Epithelial cell of proximal tubule (primary cell): ENCODE data around the gene CHD9. TPM values are rescaled to one million over a fixed set of nuclear protein-coding genes. Genes with fewer than 3 reads are reported as not detected.

ENCODE experiments used
- DNase-seq: peaks from one replicate; pipeline ENCODE4 v3.0.0-alpha.2; 2011; ENCODE audit warnings: low read depth
- H3K4me3 ChIP-seq: 2 replicates; pipeline ENCODE4 v1.5.1; 2011; ENCODE audit warnings: low read depth, mild to moderate bottlenecking, low read length
- total RNA-seq: library from RNA; depleted of rRNA; stranded (reverse); fragments of >200 nt; gene quantifications from 2 replicates; pipeline ENCODE4 v1.2.3, GENCODE V29; 2015
- TF ChIP-seq, protein P1 (sequence below): conservative IDR thresholded peaks from 2 replicates; pipeline ENCODE4 v1.5.1; 2012; ENCODE audit warnings: low read depth, mild to moderate bottlenecking, low read length

CHD9 gene
- total RNA-seq, 1 donor from 2014 or later = 14.6 TPM

DNA sequence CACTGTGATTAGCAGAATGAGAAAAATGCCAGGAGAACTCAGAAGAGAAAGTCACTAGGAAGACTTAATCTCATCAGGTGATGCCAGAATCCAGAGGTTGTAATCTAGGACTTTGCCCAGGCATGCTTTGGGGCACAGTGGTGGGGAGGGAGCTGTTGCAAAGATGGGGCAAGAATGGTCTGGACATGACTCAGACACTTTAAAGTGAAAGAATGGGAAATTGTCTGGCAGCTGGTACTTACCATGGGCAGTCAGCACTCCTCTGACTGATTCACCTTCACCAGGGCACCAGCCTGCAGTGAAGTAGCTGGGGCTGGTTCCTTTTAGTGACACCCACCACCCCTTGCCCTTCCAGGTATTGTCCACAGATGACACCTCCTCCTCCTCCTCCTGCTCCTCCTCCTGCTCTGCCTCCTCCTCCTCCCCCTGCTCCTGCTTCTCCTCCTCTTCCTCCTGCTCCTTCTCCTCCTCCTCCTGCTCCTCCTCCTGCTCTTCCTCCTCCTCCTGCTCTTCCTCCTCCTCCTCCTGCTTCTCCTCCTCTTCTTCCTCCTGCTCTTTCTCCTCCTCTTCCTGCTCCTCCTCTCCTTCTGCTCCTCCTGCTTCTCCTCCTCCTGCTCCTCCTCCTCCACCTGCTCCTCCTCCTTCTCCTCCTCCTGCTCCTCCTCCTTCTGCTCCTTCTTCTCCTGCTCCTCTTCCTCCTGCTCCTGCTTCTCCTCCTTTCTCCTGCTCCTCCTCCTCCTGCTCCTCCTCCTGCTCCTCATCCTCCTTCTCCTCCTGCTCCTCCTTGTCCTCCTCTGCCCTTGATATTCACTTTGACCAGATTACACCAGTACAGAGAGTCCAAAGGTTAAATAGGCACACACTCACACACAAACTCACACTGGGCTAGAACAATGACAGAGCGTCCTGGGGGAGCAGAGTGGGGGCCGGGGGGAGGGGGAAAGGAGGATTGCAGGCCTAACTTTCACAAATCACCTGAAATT is 2.0 kb upstream of the CHD9 start, which contains the start of gene CHD9NB:
Gene CHD9NB (minus strand): TSS at position 379 of the 983 bp plus-strand sequence. CDS start 8,739 bp downstream, outside the sequence.
- TF ChIP-seq, protein P1, sequence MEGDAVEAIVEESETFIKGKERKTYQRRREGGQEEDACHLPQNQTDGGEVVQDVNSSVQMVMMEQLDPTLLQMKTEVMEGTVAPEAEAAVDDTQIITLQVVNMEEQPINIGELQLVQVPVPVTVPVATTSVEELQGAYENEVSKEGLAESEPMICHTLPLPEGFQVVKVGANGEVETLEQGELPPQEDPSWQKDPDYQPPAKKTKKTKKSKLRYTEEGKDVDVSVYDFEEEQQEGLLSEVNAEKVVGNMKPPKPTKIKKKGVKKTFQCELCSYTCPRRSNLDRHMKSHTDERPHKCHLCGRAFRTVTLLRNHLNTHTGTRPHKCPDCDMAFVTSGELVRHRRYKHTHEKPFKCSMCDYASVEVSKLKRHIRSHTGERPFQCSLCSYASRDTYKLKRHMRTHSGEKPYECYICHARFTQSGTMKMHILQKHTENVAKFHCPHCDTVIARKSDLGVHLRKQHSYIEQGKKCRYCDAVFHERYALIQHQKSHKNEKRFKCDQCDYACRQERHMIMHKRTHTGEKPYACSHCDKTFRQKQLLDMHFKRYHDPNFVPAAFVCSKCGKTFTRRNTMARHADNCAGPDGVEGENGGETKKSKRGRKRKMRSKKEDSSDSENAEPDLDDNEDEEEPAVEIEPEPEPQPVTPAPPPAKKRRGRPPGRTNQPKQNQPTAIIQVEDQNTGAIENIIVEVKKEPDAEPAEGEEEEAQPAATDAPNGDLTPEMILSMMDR = no peak
- peak; percentile 93 for DNase-seq
- H3K4me3 ChIP-seq = peak within 1 kb of the TSS; percentile 51

DNA sequence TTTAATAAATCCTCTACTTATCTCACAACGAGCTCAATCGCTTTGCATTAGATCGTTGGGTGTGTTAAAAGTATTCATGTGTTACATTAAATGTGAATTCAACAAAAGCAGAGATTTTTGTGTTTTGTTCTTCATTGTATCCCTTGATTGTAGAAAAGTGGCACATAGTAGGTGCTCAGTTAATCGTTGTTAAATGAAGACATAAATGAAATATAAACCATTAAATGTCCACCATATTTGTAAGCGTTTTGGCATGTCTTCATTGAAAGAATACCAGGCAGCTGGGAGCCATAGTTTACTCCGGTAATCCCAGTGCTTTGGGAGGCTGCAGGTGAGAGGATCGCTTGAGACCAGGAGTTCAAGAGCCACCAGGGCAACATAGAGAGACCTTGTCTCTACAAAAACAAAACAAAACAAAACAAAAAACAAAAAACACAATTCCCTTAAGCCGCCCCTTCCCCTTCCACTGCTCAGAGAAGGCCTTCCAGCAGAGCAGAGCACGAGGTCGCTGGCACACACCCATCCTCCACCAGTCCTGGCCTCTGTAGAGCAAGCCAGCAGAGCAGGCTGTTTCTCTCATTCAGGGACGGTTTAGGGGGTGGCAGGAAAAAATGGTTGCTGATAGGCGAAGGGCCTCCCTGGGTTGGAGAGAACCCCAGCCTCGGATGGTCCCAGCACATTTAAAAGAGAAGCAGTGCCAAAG is 673 bp upstream of the CHD9 start:
- DNase-seq = no peak
- peak overlapping the region; percentile 80 for H3K4me3 ChIP-seq
- TF ChIP-seq, protein P1 = no peak

DNA sequence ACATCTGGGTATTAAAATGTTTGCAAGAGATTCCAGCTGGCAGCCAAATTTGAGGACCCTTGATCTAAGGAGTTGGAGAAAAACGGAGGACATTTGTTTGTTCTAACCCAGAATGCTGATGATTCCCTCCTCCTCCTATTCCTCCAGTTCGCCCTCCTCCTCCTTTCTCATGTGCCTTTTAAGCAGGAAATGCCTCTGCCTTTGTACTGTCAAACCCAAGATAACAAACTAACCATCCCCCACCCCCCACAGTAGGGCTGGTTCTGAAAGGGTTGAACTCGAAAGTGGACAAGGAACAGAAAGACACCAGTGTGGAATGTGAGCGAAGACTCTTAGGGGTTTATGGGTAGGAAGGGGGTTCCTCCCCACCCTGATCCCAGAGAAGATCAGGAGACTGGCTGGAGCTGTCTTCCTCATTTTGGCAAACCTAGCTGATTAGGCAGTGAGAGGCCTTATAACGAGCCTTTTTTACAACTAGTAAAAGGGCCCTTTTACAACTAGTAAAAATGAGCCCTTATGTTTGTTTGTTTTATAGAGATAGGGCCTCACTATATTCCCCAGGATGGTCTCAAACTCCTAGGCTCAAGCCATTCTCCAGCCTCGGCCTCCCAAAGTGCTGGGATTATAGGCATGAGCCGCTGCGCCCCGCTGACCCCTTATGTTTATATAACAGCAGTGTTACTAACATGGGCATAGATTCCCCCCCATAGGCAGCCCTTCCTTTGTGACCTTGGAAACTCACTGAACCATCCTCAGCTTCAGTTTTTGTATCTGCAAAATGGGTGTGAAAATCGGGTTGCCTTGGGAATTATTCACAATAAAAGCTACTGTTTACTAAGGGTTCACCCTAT is 975 bp downstream of the CHD9 start:
- peak overlapping the region; percentile 80 for H3K4me3 ChIP-seq
- no peak for DNase-seq
- TF ChIP-seq, protein P1 = no peak

DNA sequence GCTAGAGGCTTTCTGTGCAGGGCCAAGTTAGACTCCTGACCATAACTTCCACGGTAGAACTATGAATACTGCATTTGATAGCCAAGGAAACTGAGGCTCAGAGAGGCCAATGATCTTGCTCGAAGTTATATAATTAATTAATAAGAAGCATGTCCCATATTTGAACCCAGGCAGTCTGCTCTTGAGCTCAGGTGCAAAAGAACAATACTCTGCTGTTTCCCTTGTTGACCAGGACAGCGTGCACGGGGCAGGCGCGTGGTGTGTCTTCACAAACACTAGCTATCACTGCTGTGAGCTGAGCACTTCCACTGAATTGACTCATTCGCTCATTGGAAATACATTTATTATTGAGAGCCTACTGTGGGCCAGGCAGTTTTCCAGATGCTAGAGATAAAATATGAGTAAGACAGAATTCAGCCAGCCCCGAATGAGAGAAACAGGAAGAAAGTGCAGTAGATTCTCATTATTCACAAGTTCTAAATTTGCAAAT is 1.6 kb downstream of the CHD9 start:
- no peak for DNase-seq
- no peak overlapping the region for H3K4me3 ChIP-seq

DNA sequence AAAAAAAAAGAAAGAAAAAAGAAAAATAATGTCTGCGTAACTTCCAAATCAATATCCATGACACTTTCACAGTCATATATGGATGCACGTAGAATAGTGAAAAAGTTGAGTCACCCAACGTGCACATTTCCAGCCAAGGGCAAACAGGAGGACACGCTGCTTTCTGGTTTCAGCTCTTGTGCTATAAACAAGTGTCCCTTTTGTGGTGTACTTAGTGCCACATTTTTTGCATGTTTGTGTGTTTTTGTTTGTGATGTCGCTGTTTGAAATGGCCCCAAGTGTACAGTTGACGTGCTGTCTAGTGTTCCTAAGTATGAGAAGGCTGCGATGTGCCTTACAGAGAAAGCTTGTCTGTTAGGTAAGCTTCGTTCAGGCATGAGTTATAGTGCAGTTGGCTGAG is 2.9 kb downstream of the CHD9 start:
- TF ChIP-seq, protein P1 = no peak

More for the DNA sequence above, 1.6 kb downstream of the CHD9 start:
- TF ChIP-seq, protein P1 = no peak

DNA sequence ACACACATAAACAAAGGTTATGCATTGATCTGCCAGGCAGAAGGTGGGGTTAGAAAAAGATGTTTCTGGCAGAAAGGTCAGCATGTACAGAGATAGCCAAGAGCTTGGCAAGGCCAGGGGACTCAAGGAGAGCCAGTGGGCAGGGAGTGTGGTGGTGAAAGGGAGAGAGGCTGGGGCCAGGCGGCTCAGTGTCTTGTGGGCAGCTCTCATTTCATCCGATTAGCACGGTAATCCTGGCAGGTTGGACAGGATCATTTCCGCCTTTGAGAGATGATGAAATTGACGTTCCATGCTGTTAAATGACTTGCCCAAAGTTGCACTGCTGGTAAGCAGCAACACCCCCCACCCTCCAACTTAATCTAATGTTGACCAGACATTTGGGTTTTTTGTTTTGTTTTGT is 3.6 kb downstream of the CHD9 start:
- no peak overlapping the region for H3K4me3 ChIP-seq
- TF ChIP-seq, protein P1 = no peak
- DNase-seq = no peak

More for the DNA sequence above, 2.9 kb downstream of the CHD9 start:
- no peak for DNase-seq
- no peak overlapping the region for H3K4me3 ChIP-seq
